Measurements from ENCODE around the gene CRMP1.

Gene CRMP1

GRCh38 chr4:5874811-5875449 lies 18.0 kb downstream of the CRMP1 start:
- Histone ChIP-seq H3K27me3 (ENCODE audit: control insufficient read depth, insufficient read depth, low read length) (no peaks in the 10 kb centered on the region), H3K36me3 (ENCODE audit: control insufficient read depth, insufficient read depth, low read length) (0 out of 2 replicates have a peak, but pooled peaks cover 6% of the 10 kb centered on the region), H3K27ac (ENCODE audit: low read length) (no peak overlapping the region), H3K4me1 (ENCODE audit: control insufficient read depth, insufficient read depth, low read length) (peaks cover 1% of the 10 kb centered on the region), H3K9me3 (ENCODE audit: control insufficient read depth, insufficient read depth, low read length) (no peaks in the 10 kb centered on the region), H3K4me3 (ENCODE audit: low read length) (no peak overlapping the region)
- no CpG with 5 or more reads among the region's 6 CpGs for WGBS (ENCODE audit: insufficient coverage, insufficient read length)
- no peak for DNase-seq (ENCODE audit: low read depth, low spot score)

- Histone ChIP-seq H3K36me3 (ENCODE audit: control insufficient read depth, insufficient read depth, low read length) (0 out of 2 replicates have a peak, but pooled peaks cover 8% of the 10 kb centered on the region), H3K27ac (ENCODE audit: low read length) (no peak overlapping the region), H3K27me3 (ENCODE audit: control insufficient read depth, insufficient read depth, low read length) (no peaks in the 10 kb centered on the region), H3K4me1 (ENCODE audit: control insufficient read depth, insufficient read depth, low read length) (no peaks in the 10 kb centered on the region; the same call in 1 of the 2 replicates), H3K4me3 (ENCODE audit: low read length) (no peak overlapping the region), H3K9me3 (ENCODE audit: control insufficient read depth, insufficient read depth, low read length) (no peaks in the 10 kb centered on the region)
- WGBS (ENCODE audit: insufficient coverage, insufficient read length) = no CpG with 5 or more reads among the region's 13 CpGs
- DNase-seq (ENCODE audit: low read depth, low spot score) = no peak
These were observed 22.2 kb downstream of the CRMP1 start for GRCh38 chr4:5870701-5871100.

- Histone ChIP-seq H3K9me3 (ENCODE audit: control insufficient read depth, insufficient read depth, low read length) (no peaks in the 10 kb centered on the region), H3K4me1 (ENCODE audit: control insufficient read depth, insufficient read depth, low read length) (no peaks in the 10 kb centered on the region; the same call in 1 of the 2 replicates), H3K36me3 (ENCODE audit: control insufficient read depth, insufficient read depth, low read length) (0 out of 2 replicates have a peak, but pooled peaks cover 8% of the 10 kb centered on the region), H3K27me3 (ENCODE audit: control insufficient read depth, insufficient read depth, low read length) (no peaks in the 10 kb centered on the region), H3K27ac (ENCODE audit: low read length) (no peak overlapping the region), H3K4me3 (ENCODE audit: low read length) (no peak overlapping the region)
- no CpG with 5 or more reads among the region's 14 CpGs for WGBS (ENCODE audit: insufficient coverage, insufficient read length)
- DNase-seq (ENCODE audit: low read depth, low spot score) = no peak
These were observed 22.8 kb downstream of the CRMP1 start for GRCh38 chr4:5869966-5870619.

GRCh38 chr4:5867866-5868265 lies 25.0 kb downstream of the CRMP1 start:
- H3K9me3 ChIP-seq (ENCODE audit: control insufficient read depth, insufficient read depth, low read length) = no peaks in the 10 kb centered on the region
- no peak overlapping the region for H3K4me3 ChIP-seq (ENCODE audit: low read length)
- H3K4me1 ChIP-seq (ENCODE audit: control insufficient read depth, insufficient read depth, low read length) = no peaks in the 10 kb centered on the region; the same call in 1 of the 2 replicates
- no peaks in the 10 kb centered on the region for H3K27me3 ChIP-seq (ENCODE audit: control insufficient read depth, insufficient read depth, low read length)
- 0 out of 2 replicates have a peak, but pooled peaks cover 12% of the 10 kb centered on the region for H3K36me3 ChIP-seq (ENCODE audit: control insufficient read depth, insufficient read depth, low read length)
- WGBS (ENCODE audit: insufficient coverage, insufficient read length) = no CpG with 5 or more reads among the region's 3 CpGs
- no peak overlapping the region for H3K27ac ChIP-seq (ENCODE audit: low read length)
- DNase-seq (ENCODE audit: low read depth, low spot score) = no peak

GRCh38 chr4:5866841-5867813 lies 25.8 kb downstream of the CRMP1 start:
- WGBS (ENCODE audit: insufficient coverage, insufficient read length) = no CpG with 5 or more reads among the region's 10 CpGs
- no peak for DNase-seq (ENCODE audit: low read depth, low spot score)
- H3K27me3 ChIP-seq (ENCODE audit: control insufficient read depth, insufficient read depth, low read length) = no peaks in the 10 kb centered on the region
- no peak overlapping the region for H3K27ac ChIP-seq (ENCODE audit: low read length)
- H3K9me3 ChIP-seq (ENCODE audit: control insufficient read depth, insufficient read depth, low read length) = no peaks in the 10 kb centered on the region
- 0 out of 2 replicates have a peak, but pooled peaks cover 12% of the 10 kb centered on the region for H3K36me3 ChIP-seq (ENCODE audit: control insufficient read depth, insufficient read depth, low read length)
- H3K4me3 ChIP-seq (ENCODE audit: low read length) = no peak overlapping the region
- H3K4me1 ChIP-seq (ENCODE audit: control insufficient read depth, insufficient read depth, low read length) = no peaks in the 10 kb centered on the region; the same call in 1 of the 2 replicates

- Histone ChIP-seq H3K27me3 (ENCODE audit: control insufficient read depth, insufficient read depth, low read length) (no peaks in the 10 kb centered on the region), H3K27ac (ENCODE audit: low read length) (no peak overlapping the region), H3K9me3 (ENCODE audit: control insufficient read depth, insufficient read depth, low read length) (no peaks in the 10 kb centered on the region), H3K4me1 (ENCODE audit: control insufficient read depth, insufficient read depth, low read length) (no peaks in the 10 kb centered on the region; the same call in 1 of the 2 replicates), H3K4me3 (ENCODE audit: low read length) (no peak overlapping the region), H3K36me3 (ENCODE audit: control insufficient read depth, insufficient read depth, low read length) (0 out of 2 replicates have a peak, but pooled peaks cover 12% of the 10 kb centered on the region)
- no peak for DNase-seq (ENCODE audit: low read depth, low spot score)
- no CpG with 5 or more reads among the region's 12 CpGs for WGBS (ENCODE audit: insufficient coverage, insufficient read length)
These were observed 26.8 kb downstream of the CRMP1 start for GRCh38 chr4:5865896-5866599.

- no peak overlapping the region for H3K27ac ChIP-seq (ENCODE audit: low read length)
- H3K36me3 ChIP-seq (ENCODE audit: control insufficient read depth, insufficient read depth, low read length) = peaks cover 16% of the 10 kb centered on the region
- DNase-seq (ENCODE audit: low read depth, low spot score) = no peak
These were observed 29.3 kb downstream of the CRMP1 start for GRCh38 chr4:5863461-5864113.

GRCh38 chr4:5858020-5858769 lies 34.7 kb downstream of the CRMP1 start:
- WGBS (ENCODE audit: insufficient coverage, insufficient read length) = no CpG with 5 or more reads among the region's 16 CpGs
- Histone ChIP-seq H3K4me1 (ENCODE audit: control insufficient read depth, insufficient read depth, low read length) (no peaks in the 10 kb centered on the region), H3K27ac (ENCODE audit: low read length) (no peak overlapping the region), H3K27me3 (ENCODE audit: control insufficient read depth, insufficient read depth, low read length) (no peaks in the 10 kb centered on the region), H3K36me3 (ENCODE audit: control insufficient read depth, insufficient read depth, low read length) (peaks cover 20% of the 10 kb centered on the region), H3K9me3 (ENCODE audit: control insufficient read depth, insufficient read depth, low read length) (no peaks in the 10 kb centered on the region), H3K4me3 (ENCODE audit: low read length) (no peak overlapping the region)
- no peak for DNase-seq (ENCODE audit: low read depth, low spot score)

More at GRCh38 chr4:5863461-5864113, 29.3 kb downstream of the CRMP1 start:
- no peak overlapping the region for H3K4me3 ChIP-seq (ENCODE audit: low read length)
- H3K27me3 ChIP-seq (ENCODE audit: control insufficient read depth, insufficient read depth, low read length) = no peaks in the 10 kb centered on the region
- H3K4me1 ChIP-seq (ENCODE audit: control insufficient read depth, insufficient read depth, low read length) = no peaks in the 10 kb centered on the region; the same call in 1 of the 2 replicates
- no peaks in the 10 kb centered on the region for H3K9me3 ChIP-seq (ENCODE audit: control insufficient read depth, insufficient read depth, low read length)
- WGBS (ENCODE audit: insufficient coverage, insufficient read length) = no CpG with 5 or more reads among the region's 15 CpGs

- Histone ChIP-seq H3K4me3 (ENCODE audit: low read length) (no peak overlapping the region), H3K27ac (ENCODE audit: low read length) (no peak overlapping the region), H3K27me3 (ENCODE audit: control insufficient read depth, insufficient read depth, low read length) (no peaks in the 10 kb centered on the region), H3K9me3 (ENCODE audit: control insufficient read depth, insufficient read depth, low read length) (no peaks in the 10 kb centered on the region), H3K4me1 (ENCODE audit: control insufficient read depth, insufficient read depth, low read length) (no peaks in the 10 kb centered on the region), H3K36me3 (ENCODE audit: control insufficient read depth, insufficient read depth, low read length) (peaks cover 22% of the 10 kb centered on the region)
- 100% methylated on average over 1 of the region's 2 CpGs for WGBS (ENCODE audit: insufficient coverage, insufficient read length)
- no peak for DNase-seq (ENCODE audit: low read depth, low spot score)
These were observed 35.7 kb downstream of the CRMP1 start for GRCh38 chr4:5857199-5857598.

Data from iPS DF 6.9 (cell line).